Lower leg skin (tissue), 3 donors: ENCODE data around the gene MCCD1.

Source experiments
- POLR2A ChIP-seq, 2 donors: fragments of 450-650 bp; IDR thresholded peaks; one replicate each; pipeline ENCODE4 v1.6.1; 2016 to 2017; ENCODE audit warnings: antibody characterized with exemption in 2 of 2, mild to moderate bottlenecking in 1 of 2, moderate library complexity in 1 of 2
- TF ChIP-seq, protein P1 (sequence below), 3 donors: fragments of 450-650 bp; IDR thresholded peaks; one replicate each; pipeline ENCODE4 v1.5.1; 2016; ENCODE audit warnings: antibody characterized with exemption in 3 of 3, mild to moderate bottlenecking in 3 of 3, moderate library complexity in 2 of 3

DNA sequence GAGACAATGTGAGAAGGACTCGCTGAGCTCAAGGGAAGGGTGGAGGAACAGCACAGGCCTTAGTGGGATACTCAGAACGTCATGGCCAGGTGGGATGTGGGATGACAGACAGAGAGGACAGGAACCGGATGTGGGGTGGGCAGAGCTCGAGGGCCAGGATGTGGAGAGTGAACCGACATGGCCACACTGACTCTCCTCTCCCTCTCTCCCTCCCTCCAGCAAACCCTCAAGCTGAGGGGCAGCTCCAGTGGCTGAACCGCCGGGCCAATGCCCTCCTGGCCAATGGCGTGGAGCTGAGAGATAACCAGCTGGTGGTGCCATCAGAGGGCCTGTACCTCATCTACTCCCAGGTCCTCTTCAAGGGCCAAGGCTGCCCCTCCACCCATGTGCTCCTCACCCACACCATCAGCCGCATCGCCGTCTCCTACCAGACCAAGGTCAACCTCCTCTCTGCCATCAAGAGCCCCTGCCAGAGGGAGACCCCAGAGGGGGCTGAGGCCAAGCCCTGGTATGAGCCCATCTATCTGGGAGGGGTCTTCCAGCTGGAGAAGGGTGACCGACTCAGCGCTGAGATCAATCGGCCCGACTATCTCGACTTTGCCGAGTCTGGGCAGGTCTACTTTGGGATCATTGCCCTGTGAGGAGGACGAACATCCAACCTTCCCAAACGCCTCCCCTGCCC is 48.3 kb downstream of the MCCD1 start:
- TF ChIP-seq, protein P1, sequence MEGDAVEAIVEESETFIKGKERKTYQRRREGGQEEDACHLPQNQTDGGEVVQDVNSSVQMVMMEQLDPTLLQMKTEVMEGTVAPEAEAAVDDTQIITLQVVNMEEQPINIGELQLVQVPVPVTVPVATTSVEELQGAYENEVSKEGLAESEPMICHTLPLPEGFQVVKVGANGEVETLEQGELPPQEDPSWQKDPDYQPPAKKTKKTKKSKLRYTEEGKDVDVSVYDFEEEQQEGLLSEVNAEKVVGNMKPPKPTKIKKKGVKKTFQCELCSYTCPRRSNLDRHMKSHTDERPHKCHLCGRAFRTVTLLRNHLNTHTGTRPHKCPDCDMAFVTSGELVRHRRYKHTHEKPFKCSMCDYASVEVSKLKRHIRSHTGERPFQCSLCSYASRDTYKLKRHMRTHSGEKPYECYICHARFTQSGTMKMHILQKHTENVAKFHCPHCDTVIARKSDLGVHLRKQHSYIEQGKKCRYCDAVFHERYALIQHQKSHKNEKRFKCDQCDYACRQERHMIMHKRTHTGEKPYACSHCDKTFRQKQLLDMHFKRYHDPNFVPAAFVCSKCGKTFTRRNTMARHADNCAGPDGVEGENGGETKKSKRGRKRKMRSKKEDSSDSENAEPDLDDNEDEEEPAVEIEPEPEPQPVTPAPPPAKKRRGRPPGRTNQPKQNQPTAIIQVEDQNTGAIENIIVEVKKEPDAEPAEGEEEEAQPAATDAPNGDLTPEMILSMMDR (IDR thresholded peaks at IDR 0.05), result no peak
- no peak for TF ChIP-seq POLR2A (IDR thresholded peaks at IDR 0.05)
